SK-N-SH (cell line): ENCODE results near the gene CAPN5.

Experiments
- CTCF ChIP-seq: fragments of 200-600 bp; sonication (generic); IDR thresholded peaks from 2 replicates; pipeline ENCODE4 v1.6.1; 2017; ENCODE audit warnings: antibody characterized with exemption, mild to moderate bottlenecking, moderate library complexity
- POLR2AphosphoS5 ChIP-seq: IDR thresholded peaks from 2 replicates; pipeline ENCODE4 v1.6.1; 2012; ENCODE audit warnings: low read depth, low read length
- RAD21 ChIP-seq: IDR thresholded peaks from 2 replicates; pipeline ENCODE4 v1.6.1; 2012; ENCODE audit warnings: mild to moderate bottlenecking, low read length
- RCOR1 ChIP-seq: fragments of 150-350 bp; IDR thresholded peaks from 2 replicates; pipeline ENCODE4 v1.6.1; 2017; ENCODE audit warnings: antibody characterized with exemption, low read length
- SIN3A ChIP-seq: IDR thresholded peaks from 2 replicates; pipeline ENCODE4 v1.6.1; 2012; ENCODE audit warnings: low read depth, mild to moderate bottlenecking, low read length, moderate library complexity, borderline replicate concordance
- TCF12 ChIP-seq: IDR thresholded peaks from 2 replicates; pipeline ENCODE4 v1.4.0; 2012
- USF1 ChIP-seq: IDR thresholded peaks from 2 replicates; pipeline ENCODE4 v1.4.0; 2012; ENCODE audit warnings: low read depth, borderline replicate concordance

GRCh38 chr11:77143405-77144020 lies 76.7 kb downstream of the CAPN5 start:
- TF ChIP-seq POLR2AphosphoS5 (no peak), CTCF (no peak), SIN3A (no peak), RAD21 (no peak), TCF12 (no peak), USF1 (no peak), RCOR1 (no peak)
